K562 (cell line): ENCODE results near the gene FAM89B. TPM values are rescaled to one million over a fixed set of nuclear protein-coding genes. Genes with fewer than 3 reads are reported as not detected.

ENCODE experiments used
- LARP7 ChIP-seq: fragments of 450-650 bp; IDR thresholded peaks from 2 replicates; pipeline ENCODE4 v1.6.1; 2016
- NONO ChIP-seq, 2 experiments: fragments of 200-400 bp in 1 of 2; fragments of 450-650 bp in 1 of 2; formaldehyde crosslinking in 1 of 2; IDR thresholded peaks; 2 replicates each; pipeline ENCODE4 v1.6.1; 2017; ENCODE audit warnings: low read depth in 2 of 2, mild to moderate bottlenecking in 2 of 2, moderate library complexity in 2 of 2, low read length in 1 of 2
- NRF1 ChIP-seq, 2 experiments: fragments of 450-650 bp; IDR thresholded peaks in 1 of 2; conservative IDR thresholded peaks in 1 of 2; 2 replicates each; pipeline ENCODE4 v1.6.1; 2014; ENCODE audit warnings: mild to moderate bottlenecking in 2 of 2
- PHF20 ChIP-seq: fragments of 450-650 bp; IDR thresholded peaks from 2 replicates; pipeline ENCODE4 v1.6.1; 2018; ENCODE audit not compliant: partially characterized antibody
- RFX7 ChIP-seq: fragments of 250-450 bp; sonication (Bioruptor Pico); IDR thresholded peaks from 2 replicates; pipeline ENCODE4 v1.5.1; 2021; ENCODE audit warnings: mild to moderate bottlenecking
- SAFB ChIP-seq: fragments of 200-400 bp; formaldehyde crosslinking; IDR thresholded peaks from 2 replicates; pipeline ENCODE4 v1.6.1; 2017; ENCODE audit warnings: low read depth, low read length, borderline replicate concordance
- SMARCA5 ChIP-seq: fragments of 450-650 bp; IDR thresholded peaks from 2 replicates; pipeline ENCODE4 v1.6.1; 2016
- SP2 ChIP-seq: IDR thresholded peaks from 2 replicates; pipeline ENCODE4 v1.6.1; 2011; ENCODE audit warnings: mild to moderate bottlenecking, low read depth, low read length, moderate library complexity; ENCODE audit not compliant: poor library complexity, severe bottlenecking; ENCODE audit errors: extremely low read depth
- YY1 ChIP-seq, 3 experiments: IDR thresholded peaks; 2 replicates each; pipeline ENCODE4 v1.6.1; 2011; ENCODE audit warnings: low read length in 2 of 3, mild to moderate bottlenecking in 2 of 3, moderate library complexity in 2 of 3, borderline replicate concordance in 1 of 3, control low read depth in 1 of 3, low read depth in 1 of 3; ENCODE audit not compliant: insufficient read depth in 3 of 3, insufficient replicate concordance in 2 of 3, control insufficient read depth in 1 of 3, insufficient read length in 1 of 3; ENCODE audit errors: extremely low read depth in 1 of 3
- ZFPM2 ChIP-seq: fragments of 250-450 bp; sonication (Bioruptor Pico); IDR thresholded peaks from 2 replicates; pipeline ENCODE4 v1.5.1; 2022; ENCODE audit warnings: mild to moderate bottlenecking
- ZNF165 ChIP-seq: fragments of 250-450 bp; sonication (Bioruptor Pico); IDR thresholded peaks from 2 replicates; pipeline ENCODE4 v1.4.0; 2020; ENCODE audit warnings: borderline replicate concordance
- ZNF239 ChIP-seq: fragments of 250-450 bp; sonication (Bioruptor Pico); IDR thresholded peaks from 2 replicates; pipeline ENCODE4 v1.4.0; 2020; ENCODE audit warnings: mild to moderate bottlenecking
- ZNF384 ChIP-seq: IDR thresholded peaks from 2 replicates; pipeline ENCODE4 v1.6.1; 2012; ENCODE audit warnings: low read depth, low read length, improper control_type of control experiment
- polyA plus RNA-seq, 8 experiments: library from polyadenylated mRNA; depleted of rRNA in 4 of 8; stranded (reverse) in 5 of 8; unstranded in 3 of 8; fragments of >200 nt; fragmentation: Nextera tagmentation in 2 of 8; fragmentation: Illumina TruSeq in 1 of 8; extraction: Ambion mirVana in 2 of 8; extraction: Trizol in 1 of 8; gene quantifications; 2 replicates each; pipeline versions ENCODE4 v1.2.1 to v1.2.3, GENCODE V29; 2011 to 2014; ENCODE audit warnings: inconsistent platforms in 1 of 8, missing spikeins in 1 of 8
- total RNA-seq, 7 experiments: library from RNA; depleted of rRNA in 6 of 7; stranded (reverse); fragments of >200 nt in 6 of 7; fragmentation: Illumina TruSeq in 2 of 7; extraction: Trizol in 2 of 7; gene quantifications; 2 replicates each; pipeline versions ENCODE4 v1.2.1 to v1.2.3, GENCODE V29; 2011 to 2021; ENCODE audit warnings: low replicate concordance in 1 of 7
- TF ChIP-seq, protein P1 (sequence below): sonication (generic); formaldehyde crosslinking; IDR thresholded peaks from 2 replicates; pipeline ENCODE4 v1.8.0; 2022; ENCODE audit warnings: missing genetic modification reagents, mild to moderate bottlenecking, borderline replicate concordance
- TF ChIP-seq, protein P2 (sequence below): fragments of 450-650 bp; IDR thresholded peaks from 2 replicates; pipeline ENCODE4 v1.6.1; 2016; ENCODE audit warnings: borderline replicate concordance
- TF ChIP-seq, protein P3 (sequence below): sonication (generic); formaldehyde crosslinking; IDR thresholded peaks from 2 replicates; pipeline ENCODE4 v1.8.1; 2023; ENCODE audit warnings: mild to moderate bottlenecking, missing genetic modification reagents
- TF ChIP-seq, protein P4 (sequence below): fragments of 150-350 bp; IDR thresholded peaks from 2 replicates; pipeline ENCODE4 v1.6.1; 2014; ENCODE audit warnings: low read depth, mild to moderate bottlenecking, low read length, borderline replicate concordance
- TF ChIP-seq, protein P5 (sequence below): fragments of 450-650 bp; IDR thresholded peaks from 2 replicates; pipeline ENCODE4 v1.6.1; 2016; ENCODE audit warnings: low read depth, mild to moderate bottlenecking, moderate library complexity

The FAM89B gene
- total and polyA plus RNA-seq, 9 of the 15 experiments (the other 6 are each of a cell fraction or from before 2014, with no cell fraction given): 0.32 to 27.6 (median 11.9) TPM

DNA sequence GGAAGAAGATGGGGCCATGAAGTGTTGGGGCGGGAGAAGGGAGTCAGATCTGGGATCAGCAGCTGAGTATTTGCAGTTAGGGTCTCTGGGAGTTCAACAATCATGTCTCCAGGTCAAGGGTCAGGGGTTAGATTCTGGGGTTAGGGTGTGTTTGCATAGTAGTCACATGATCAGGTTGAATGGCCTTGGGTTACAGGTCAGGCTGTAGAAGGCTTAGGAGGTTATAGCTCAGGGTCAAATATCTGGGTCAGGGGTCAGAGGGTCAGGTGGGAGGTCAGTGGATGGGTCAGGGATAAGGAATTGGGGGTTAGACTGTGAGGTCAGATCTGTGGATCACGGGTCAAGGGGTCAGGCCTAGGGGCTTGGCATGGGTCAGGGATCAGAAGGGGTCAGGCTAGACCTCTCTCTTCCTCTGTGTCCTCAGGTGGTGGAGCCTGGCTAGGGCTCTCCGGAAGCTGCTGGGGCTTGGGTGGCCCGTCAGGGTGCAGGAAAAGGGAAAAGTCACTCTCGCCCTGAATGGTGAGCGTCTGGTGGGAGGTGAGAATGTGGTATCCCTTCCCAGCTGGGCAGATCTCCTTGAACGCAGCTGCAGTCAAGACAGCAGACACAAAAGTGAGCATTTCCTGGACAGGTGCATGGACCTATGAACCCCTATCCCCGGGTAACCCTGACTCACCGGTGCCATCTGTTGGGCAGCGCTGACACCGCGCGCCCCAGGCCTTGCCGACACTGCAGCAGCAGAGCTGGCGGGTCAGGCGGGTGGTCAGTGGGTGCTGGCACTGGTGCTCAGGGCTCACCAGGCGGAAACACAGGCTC is 20.6 kb upstream of the FAM89B start (continued):
- TF ChIP-seq, protein P1, sequence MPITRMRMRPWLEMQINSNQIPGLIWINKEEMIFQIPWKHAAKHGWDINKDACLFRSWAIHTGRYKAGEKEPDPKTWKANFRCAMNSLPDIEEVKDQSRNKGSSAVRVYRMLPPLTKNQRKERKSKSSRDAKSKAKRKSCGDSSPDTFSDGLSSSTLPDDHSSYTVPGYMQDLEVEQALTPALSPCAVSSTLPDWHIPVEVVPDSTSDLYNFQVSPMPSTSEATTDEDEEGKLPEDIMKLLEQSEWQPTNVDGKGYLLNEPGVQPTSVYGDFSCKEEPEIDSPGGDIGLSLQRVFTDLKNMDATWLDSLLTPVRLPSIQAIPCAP (CRISPR knock-in tag): no peak
- TF ChIP-seq, protein P2, sequence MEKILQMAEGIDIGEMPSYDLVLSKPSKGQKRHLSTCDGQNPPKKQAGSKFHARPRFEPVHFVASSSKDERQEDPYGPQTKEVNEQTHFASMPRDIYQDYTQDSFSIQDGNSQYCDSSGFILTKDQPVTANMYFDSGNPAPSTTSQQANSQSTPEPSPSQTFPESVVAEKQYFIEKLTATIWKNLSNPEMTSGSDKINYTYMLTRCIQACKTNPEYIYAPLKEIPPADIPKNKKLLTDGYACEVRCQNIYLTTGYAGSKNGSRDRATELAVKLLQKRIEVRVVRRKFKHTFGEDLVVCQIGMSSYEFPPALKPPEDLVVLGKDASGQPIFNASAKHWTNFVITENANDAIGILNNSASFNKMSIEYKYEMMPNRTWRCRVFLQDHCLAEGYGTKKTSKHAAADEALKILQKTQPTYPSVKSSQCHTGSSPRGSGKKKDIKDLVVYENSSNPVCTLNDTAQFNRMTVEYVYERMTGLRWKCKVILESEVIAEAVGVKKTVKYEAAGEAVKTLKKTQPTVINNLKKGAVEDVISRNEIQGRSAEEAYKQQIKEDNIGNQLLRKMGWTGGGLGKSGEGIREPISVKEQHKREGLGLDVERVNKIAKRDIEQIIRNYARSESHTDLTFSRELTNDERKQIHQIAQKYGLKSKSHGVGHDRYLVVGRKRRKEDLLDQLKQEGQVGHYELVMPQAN: no peak
- TF ChIP-seq PHF20: no peak
- TF ChIP-seq ZNF165 (CRISPR knock-in tag): no peak
- peak; percentile 85; the same call in 1 of the 2 replicates for TF ChIP-seq LARP7
- TF ChIP-seq, protein P3, sequence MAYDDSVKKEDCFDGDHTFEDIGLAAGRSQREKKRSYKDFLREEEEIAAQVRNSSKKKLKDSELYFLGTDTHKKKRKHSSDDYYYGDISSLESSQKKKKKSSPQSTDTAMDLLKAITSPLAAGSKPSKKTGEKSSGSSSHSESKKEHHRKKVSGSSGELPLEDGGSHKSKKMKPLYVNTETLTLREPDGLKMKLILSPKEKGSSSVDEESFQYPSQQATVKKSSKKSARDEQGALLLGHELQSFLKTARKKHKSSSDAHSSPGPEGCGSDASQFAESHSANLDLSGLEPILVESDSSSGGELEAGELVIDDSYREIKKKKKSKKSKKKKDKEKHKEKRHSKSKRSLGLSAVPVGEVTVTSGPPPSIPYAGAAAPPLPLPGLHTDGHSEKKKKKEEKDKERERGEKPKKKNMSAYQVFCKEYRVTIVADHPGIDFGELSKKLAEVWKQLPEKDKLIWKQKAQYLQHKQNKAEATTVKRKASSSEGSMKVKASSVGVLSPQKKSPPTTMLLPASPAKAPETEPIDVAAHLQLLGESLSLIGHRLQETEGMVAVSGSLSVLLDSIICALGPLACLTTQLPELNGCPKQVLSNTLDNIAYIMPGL (CRISPR knock-in tag): 0 out of 2 replicates have a peak, but pooled peaks have one; percentile 30
- no peak for TF ChIP-seq NONO (IDR thresholded peaks at IDR 0.05; ENCODE audit: low read depth in 2 of 2, low read length in 1 of 2)
- TF ChIP-seq SP2: no peak
- no peak for TF ChIP-seq ZNF239 (CRISPR knock-in tag)
- TF ChIP-seq, protein P4, sequence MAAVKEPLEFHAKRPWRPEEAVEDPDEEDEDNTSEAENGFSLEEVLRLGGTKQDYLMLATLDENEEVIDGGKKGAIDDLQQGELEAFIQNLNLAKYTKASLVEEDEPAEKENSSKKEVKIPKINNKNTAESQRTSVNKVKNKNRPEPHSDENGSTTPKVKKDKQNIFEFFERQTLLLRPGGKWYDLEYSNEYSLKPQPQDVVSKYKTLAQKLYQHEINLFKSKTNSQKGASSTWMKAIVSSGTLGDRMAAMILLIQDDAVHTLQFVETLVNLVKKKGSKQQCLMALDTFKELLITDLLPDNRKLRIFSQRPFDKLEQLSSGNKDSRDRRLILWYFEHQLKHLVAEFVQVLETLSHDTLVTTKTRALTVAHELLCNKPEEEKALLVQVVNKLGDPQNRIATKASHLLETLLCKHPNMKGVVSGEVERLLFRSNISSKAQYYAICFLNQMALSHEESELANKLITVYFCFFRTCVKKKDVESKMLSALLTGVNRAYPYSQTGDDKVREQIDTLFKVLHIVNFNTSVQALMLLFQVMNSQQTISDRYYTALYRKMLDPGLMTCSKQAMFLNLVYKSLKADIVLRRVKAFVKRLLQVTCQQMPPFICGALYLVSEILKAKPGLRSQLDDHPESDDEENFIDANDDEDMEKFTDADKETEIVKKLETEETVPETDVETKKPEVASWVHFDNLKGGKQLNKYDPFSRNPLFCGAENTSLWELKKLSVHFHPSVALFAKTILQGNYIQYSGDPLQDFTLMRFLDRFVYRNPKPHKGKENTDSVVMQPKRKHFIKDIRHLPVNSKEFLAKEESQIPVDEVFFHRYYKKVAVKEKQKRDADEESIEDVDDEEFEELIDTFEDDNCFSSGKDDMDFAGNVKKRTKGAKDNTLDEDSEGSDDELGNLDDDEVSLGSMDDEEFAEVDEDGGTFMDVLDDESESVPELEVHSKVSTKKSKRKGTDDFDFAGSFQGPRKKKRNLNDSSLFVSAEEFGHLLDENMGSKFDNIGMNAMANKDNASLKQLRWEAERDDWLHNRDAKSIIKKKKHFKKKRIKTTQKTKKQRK: no peak
- TF ChIP-seq RFX7 (CRISPR knock-in tag): no peak
- TF ChIP-seq ZNF384: no peak
- TF ChIP-seq, protein P5, sequence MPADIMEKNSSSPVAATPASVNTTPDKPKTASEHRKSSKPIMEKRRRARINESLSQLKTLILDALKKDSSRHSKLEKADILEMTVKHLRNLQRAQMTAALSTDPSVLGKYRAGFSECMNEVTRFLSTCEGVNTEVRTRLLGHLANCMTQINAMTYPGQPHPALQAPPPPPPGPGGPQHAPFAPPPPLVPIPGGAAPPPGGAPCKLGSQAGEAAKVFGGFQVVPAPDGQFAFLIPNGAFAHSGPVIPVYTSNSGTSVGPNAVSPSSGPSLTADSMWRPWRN: no peak
- no peak for TF ChIP-seq SAFB
- TF ChIP-seq SMARCA5: 0 out of 2 replicates have a peak, but pooled peaks have one; percentile 26
- TF ChIP-seq ZFPM2: no peak
- TF ChIP-seq YY1 (IDR thresholded peaks at IDR 0.05; ENCODE audit: borderline replicate concordance in 1 of 3, control insufficient read depth in 1 of 3, extremely low read depth in 1 of 3, insufficient read depth in 3 of 3, insufficient read length in 1 of 3, insufficient replicate concordance in 2 of 3, low read depth in 1 of 3, low read length in 2 of 3): no peak
- no peak for TF ChIP-seq NRF1 (conservative IDR thresholded peaks at IDR 0.05 in 1 of 2, IDR thresholded peaks at IDR 0.05 in 1 of 2)
